Measurements from ENCODE around the gene USP37.

The USP37 gene

GRCh38 chr2:218471982-218472381, 96.2 kb downstream of the USP37 start:
- H3K9ac ChIP-seq (ENCODE audit: low read length): no peak overlapping the region
- H3K9me3 ChIP-seq (ENCODE audit: control insufficient read depth, low read length): no peaks in the 10 kb centered on the region
- peaks cover 15% of the 10 kb centered on the region for H3K36me3 ChIP-seq (ENCODE audit: control insufficient read depth, insufficient read depth, low read length, severe bottlenecking)
- H3K27me3 ChIP-seq (replicated peaks; ENCODE audit: control insufficient read depth, insufficient read depth, low read length): no peaks in the 10 kb centered on the region
- DNase-seq (ENCODE audit: low read depth): no peak
- H3K4me3 ChIP-seq (ENCODE audit: low read length): no peak overlapping the region
- peaks cover 14% of the 10 kb centered on the region for H3K4me1 ChIP-seq (ENCODE audit: control insufficient read depth, insufficient read depth, low read length)

- no peak for DNase-seq (ENCODE audit: low read depth)
- no peaks in the 10 kb centered on the region for H3K9me3 ChIP-seq (ENCODE audit: control insufficient read depth, low read length)
- H3K4me3 ChIP-seq (ENCODE audit: low read length): no peak overlapping the region
- peaks cover 15% of the 10 kb centered on the region for H3K36me3 ChIP-seq (ENCODE audit: control insufficient read depth, insufficient read depth, low read length, severe bottlenecking)
- no peaks in the 10 kb centered on the region for H3K27me3 ChIP-seq (replicated peaks; ENCODE audit: control insufficient read depth, insufficient read depth, low read length)
- H3K9ac ChIP-seq (ENCODE audit: low read length): no peak overlapping the region
- H3K4me1 ChIP-seq (ENCODE audit: control insufficient read depth, insufficient read depth, low read length): peaks cover 4% of the 10 kb centered on the region
These were observed 97.1 kb downstream of the USP37 start for GRCh38 chr2:218471036-218471435.

DNA sequence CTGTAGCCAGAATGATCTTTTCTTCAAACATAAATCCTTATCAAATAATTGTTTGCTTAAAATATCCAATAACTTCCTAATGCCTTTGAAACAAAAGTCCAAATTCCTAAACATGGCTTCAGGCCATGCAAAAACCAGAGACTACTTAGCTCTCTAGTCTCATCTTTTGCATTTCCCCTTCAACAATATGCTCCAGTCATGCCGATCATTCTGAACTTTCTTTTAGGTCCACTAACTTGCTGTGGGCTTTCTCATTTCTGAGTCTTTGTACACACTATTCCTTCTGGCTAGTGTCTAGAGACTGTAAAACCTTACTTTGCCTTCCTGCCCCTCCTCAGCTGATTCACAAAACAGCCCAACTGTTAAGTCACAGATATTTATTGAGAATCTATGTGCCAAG, 97.7 kb downstream of the USP37 start:
- Histone ChIP-seq H3K36me3 (ENCODE audit: control insufficient read depth, insufficient read depth, low read length, severe bottlenecking) (peaks cover 15% of the 10 kb centered on the region), H3K27me3 (replicated peaks; ENCODE audit: control insufficient read depth, insufficient read depth, low read length) (no peaks in the 10 kb centered on the region), H3K4me1 (ENCODE audit: control insufficient read depth, insufficient read depth, low read length) (peaks cover 4% of the 10 kb centered on the region), H3K9ac (ENCODE audit: low read length) (no peak overlapping the region), H3K4me3 (ENCODE audit: low read length) (no peak overlapping the region), H3K9me3 (ENCODE audit: control insufficient read depth, low read length) (no peaks in the 10 kb centered on the region)
- no peak for DNase-seq (ENCODE audit: low read depth)

GRCh38 chr2:218465987-218466633, 102.0 kb downstream of the USP37 start:
- no peak overlapping the region for H3K4me3 ChIP-seq (ENCODE audit: low read length)
- H3K36me3 ChIP-seq (ENCODE audit: control insufficient read depth, insufficient read depth, low read length, severe bottlenecking): peaks cover 6% of the 10 kb centered on the region
- peak; percentile 67 for DNase-seq (ENCODE audit: low read depth)
- H3K9me3 ChIP-seq (ENCODE audit: control insufficient read depth, low read length): no peaks in the 10 kb centered on the region
- H3K4me1 ChIP-seq (ENCODE audit: control insufficient read depth, insufficient read depth, low read length): no peaks in the 10 kb centered on the region
- H3K9ac ChIP-seq (ENCODE audit: low read length): no peak overlapping the region
- H3K27me3 ChIP-seq (replicated peaks; ENCODE audit: control insufficient read depth, insufficient read depth, low read length): no peaks in the 10 kb centered on the region

- no peaks in the 10 kb centered on the region for H3K4me1 ChIP-seq (ENCODE audit: control insufficient read depth, insufficient read depth, low read length)
- no peak for DNase-seq (ENCODE audit: low read depth)
- H3K9me3 ChIP-seq (ENCODE audit: control insufficient read depth, low read length): no peaks in the 10 kb centered on the region
- peaks cover 26% of the 10 kb centered on the region for H3K36me3 ChIP-seq (ENCODE audit: control insufficient read depth, insufficient read depth, low read length, severe bottlenecking)
- H3K9ac ChIP-seq (ENCODE audit: low read length): no peak overlapping the region
- H3K4me3 ChIP-seq (ENCODE audit: low read length): no peak overlapping the region
- no peaks in the 10 kb centered on the region for H3K27me3 ChIP-seq (replicated peaks; ENCODE audit: control insufficient read depth, insufficient read depth, low read length)
These were observed 109.6 kb downstream of the USP37 start for GRCh38 chr2:218458598-218458997.

GRCh38 chr2:218456849-218457248, 111.3 kb downstream of the USP37 start:
- peaks cover 23% of the 10 kb centered on the region for H3K36me3 ChIP-seq (ENCODE audit: control insufficient read depth, insufficient read depth, low read length, severe bottlenecking)
- H3K4me3 ChIP-seq (ENCODE audit: low read length): no peak overlapping the region
- no peaks in the 10 kb centered on the region for H3K27me3 ChIP-seq (replicated peaks; ENCODE audit: control insufficient read depth, insufficient read depth, low read length)
- DNase-seq (ENCODE audit: low read depth): no peak
- no peak overlapping the region for H3K9ac ChIP-seq (ENCODE audit: low read length)
- no peaks in the 10 kb centered on the region for H3K9me3 ChIP-seq (ENCODE audit: control insufficient read depth, low read length)
- H3K4me1 ChIP-seq (ENCODE audit: control insufficient read depth, insufficient read depth, low read length): no peaks in the 10 kb centered on the region

- no peaks in the 10 kb centered on the region for H3K9me3 ChIP-seq (ENCODE audit: control insufficient read depth, low read length)
- peaks cover 31% of the 10 kb centered on the region for H3K36me3 ChIP-seq (ENCODE audit: control insufficient read depth, insufficient read depth, low read length, severe bottlenecking)
- no peak for DNase-seq (ENCODE audit: low read depth)
- H3K4me3 ChIP-seq (ENCODE audit: low read length): no peak overlapping the region
- no peak overlapping the region for H3K9ac ChIP-seq (ENCODE audit: low read length)
- H3K4me1 ChIP-seq (ENCODE audit: control insufficient read depth, insufficient read depth, low read length): no peaks in the 10 kb centered on the region
- H3K27me3 ChIP-seq (replicated peaks; ENCODE audit: control insufficient read depth, insufficient read depth, low read length): no peaks in the 10 kb centered on the region
These were observed 116.1 kb downstream of the USP37 start for GRCh38 chr2:218452079-218452478.

- Histone ChIP-seq H3K36me3 (ENCODE audit: control insufficient read depth, insufficient read depth, low read length, severe bottlenecking) (peaks cover 15% of the 10 kb centered on the region), H3K4me3 (ENCODE audit: low read length) (no peak overlapping the region), H3K4me1 (ENCODE audit: control insufficient read depth, insufficient read depth, low read length) (no peaks in the 10 kb centered on the region), H3K9ac (ENCODE audit: low read length) (no peak overlapping the region), H3K9me3 (ENCODE audit: control insufficient read depth, low read length) (no peaks in the 10 kb centered on the region), H3K27me3 (replicated peaks; ENCODE audit: control insufficient read depth, insufficient read depth, low read length) (no peaks in the 10 kb centered on the region)
- peak; percentile 34 for DNase-seq (ENCODE audit: low read depth)
These were observed 119.2 kb downstream of the USP37 start for GRCh38 chr2:218448934-218449333.

DNA sequence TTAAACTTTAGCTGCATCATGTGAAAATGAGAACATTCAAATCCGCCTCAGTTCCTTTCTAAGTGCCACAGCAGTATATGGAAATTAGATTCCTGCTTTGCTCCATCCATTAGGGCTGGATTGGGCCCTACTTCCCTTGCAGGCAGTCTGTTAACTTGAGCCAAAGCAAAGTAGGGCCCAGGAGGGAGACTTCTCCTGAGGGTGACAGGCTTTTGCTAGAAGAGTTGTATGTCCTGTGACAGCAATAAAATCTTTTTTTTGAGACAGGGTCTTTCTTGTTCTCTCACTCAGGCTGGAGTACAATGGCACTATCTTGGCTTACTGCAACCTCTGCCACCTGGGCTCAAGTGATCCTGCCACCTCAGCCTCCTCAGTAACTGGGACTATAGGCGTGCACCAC, 121.1 kb downstream of the USP37 start:
- no peaks in the 10 kb centered on the region for H3K9me3 ChIP-seq (ENCODE audit: control insufficient read depth, low read length)
- no peaks in the 10 kb centered on the region for H3K4me1 ChIP-seq (ENCODE audit: control insufficient read depth, insufficient read depth, low read length)
- H3K27me3 ChIP-seq (replicated peaks; ENCODE audit: control insufficient read depth, insufficient read depth, low read length): no peaks in the 10 kb centered on the region
- DNase-seq (ENCODE audit: low read depth): no peak
- no peak overlapping the region for H3K9ac ChIP-seq (ENCODE audit: low read length)
- peaks cover 10% of the 10 kb centered on the region for H3K36me3 ChIP-seq (ENCODE audit: control insufficient read depth, insufficient read depth, low read length, severe bottlenecking)
- H3K4me3 ChIP-seq (ENCODE audit: low read length): no peak overlapping the region

- Histone ChIP-seq H3K4me3 (ENCODE audit: low read length) (no peak overlapping the region), H3K36me3 (ENCODE audit: control insufficient read depth, insufficient read depth, low read length, severe bottlenecking) (peaks cover 10% of the 10 kb centered on the region), H3K9me3 (ENCODE audit: control insufficient read depth, low read length) (no peaks in the 10 kb centered on the region), H3K27me3 (replicated peaks; ENCODE audit: control insufficient read depth, insufficient read depth, low read length) (no peaks in the 10 kb centered on the region), H3K9ac (ENCODE audit: low read length) (no peak overlapping the region), H3K4me1 (ENCODE audit: control insufficient read depth, insufficient read depth, low read length) (no peaks in the 10 kb centered on the region)
- DNase-seq (ENCODE audit: low read depth): no peak
These were observed 121.6 kb downstream of the USP37 start for GRCh38 chr2:218446547-218446946.

DNA sequence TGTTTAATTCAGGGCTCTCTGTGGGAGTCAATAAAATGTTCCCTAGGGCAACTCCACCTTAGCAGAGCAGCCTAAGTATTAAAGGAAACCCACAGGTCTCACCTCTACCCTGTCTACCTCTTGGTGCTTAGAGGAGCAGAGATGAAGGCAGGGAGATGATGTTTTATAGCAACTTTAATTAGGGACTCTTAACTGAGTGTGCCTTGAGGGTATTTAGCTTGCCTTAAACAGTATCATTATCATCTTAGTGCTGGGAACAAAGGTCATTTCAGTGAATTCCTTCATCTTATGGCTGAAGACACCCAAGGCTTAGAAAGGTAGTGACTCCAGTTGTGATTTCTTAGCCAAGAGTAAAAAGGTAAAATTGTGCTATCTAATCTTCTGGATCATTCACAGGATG, 122.5 kb downstream of the USP37 start:
- H3K9ac ChIP-seq (ENCODE audit: low read length): no peak overlapping the region
- H3K9me3 ChIP-seq (ENCODE audit: control insufficient read depth, low read length): no peaks in the 10 kb centered on the region
- no peak for DNase-seq (ENCODE audit: low read depth)
- no peak overlapping the region for H3K4me3 ChIP-seq (ENCODE audit: low read length)
- no peaks in the 10 kb centered on the region for H3K27me3 ChIP-seq (replicated peaks; ENCODE audit: control insufficient read depth, insufficient read depth, low read length)
- H3K4me1 ChIP-seq (ENCODE audit: control insufficient read depth, insufficient read depth, low read length): no peaks in the 10 kb centered on the region
- H3K36me3 ChIP-seq (ENCODE audit: control insufficient read depth, insufficient read depth, low read length, severe bottlenecking): peaks cover 10% of the 10 kb centered on the region

DNA sequence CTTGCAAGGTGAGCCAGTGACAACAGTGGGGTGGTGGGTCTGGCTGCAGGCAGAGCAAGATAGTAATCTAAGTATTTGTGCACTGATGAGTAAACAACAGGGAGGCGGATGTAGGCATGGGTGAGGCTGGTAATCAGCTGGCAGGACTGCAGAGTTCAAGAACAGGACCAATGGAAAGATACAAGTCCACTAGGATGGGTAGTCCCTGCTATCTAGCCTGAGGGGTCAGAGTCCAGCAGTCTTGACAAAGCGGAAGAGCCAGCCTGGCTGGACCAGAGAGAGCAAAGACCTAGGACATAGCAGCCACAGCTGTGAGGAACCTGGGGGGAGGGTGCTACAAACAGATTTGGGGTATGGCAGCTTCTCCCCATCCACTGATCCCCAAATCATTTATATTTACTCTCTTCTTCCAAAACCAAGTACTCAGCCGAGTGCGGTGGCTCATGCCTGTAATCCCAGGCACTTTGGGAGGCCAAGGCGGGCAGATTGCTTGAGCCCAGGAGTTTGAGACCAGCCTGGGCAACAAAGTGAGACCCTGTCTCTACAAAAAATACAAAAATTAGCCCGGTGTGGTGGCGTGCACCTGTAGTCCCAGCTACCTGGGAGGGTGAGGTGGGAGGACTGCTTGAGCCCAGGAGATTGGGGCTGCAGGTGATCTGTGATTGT, 123.3 kb downstream of the USP37 start:
- Histone ChIP-seq H3K4me1 (ENCODE audit: control insufficient read depth, insufficient read depth, low read length) (no peaks in the 10 kb centered on the region), H3K36me3 (ENCODE audit: control insufficient read depth, insufficient read depth, low read length, severe bottlenecking) (peaks cover 6% of the 10 kb centered on the region), H3K27me3 (replicated peaks; ENCODE audit: control insufficient read depth, insufficient read depth, low read length) (no peaks in the 10 kb centered on the region), H3K4me3 (ENCODE audit: low read length) (no peak overlapping the region), H3K9me3 (ENCODE audit: control insufficient read depth, low read length) (no peaks in the 10 kb centered on the region), H3K9ac (ENCODE audit: low read length) (no peak overlapping the region)
- no peak for DNase-seq (ENCODE audit: low read depth)
